HG03045 (cell line): ENCODE data around the gene POLR3A.
A peak's percentile ranks its signal among the peaks of the same experiment; 100 is the strongest.

Source experiments
- ATAC-seq: cut with Tn5 transposase; IDR thresholded peaks from one replicate; pipeline ENCODE4 v1.9.1; 2021; ENCODE audit warnings: mild to moderate bottlenecking, moderate library complexity; ENCODE audit not compliant: unreplicated experiment

POLR3A gene

DNA sequence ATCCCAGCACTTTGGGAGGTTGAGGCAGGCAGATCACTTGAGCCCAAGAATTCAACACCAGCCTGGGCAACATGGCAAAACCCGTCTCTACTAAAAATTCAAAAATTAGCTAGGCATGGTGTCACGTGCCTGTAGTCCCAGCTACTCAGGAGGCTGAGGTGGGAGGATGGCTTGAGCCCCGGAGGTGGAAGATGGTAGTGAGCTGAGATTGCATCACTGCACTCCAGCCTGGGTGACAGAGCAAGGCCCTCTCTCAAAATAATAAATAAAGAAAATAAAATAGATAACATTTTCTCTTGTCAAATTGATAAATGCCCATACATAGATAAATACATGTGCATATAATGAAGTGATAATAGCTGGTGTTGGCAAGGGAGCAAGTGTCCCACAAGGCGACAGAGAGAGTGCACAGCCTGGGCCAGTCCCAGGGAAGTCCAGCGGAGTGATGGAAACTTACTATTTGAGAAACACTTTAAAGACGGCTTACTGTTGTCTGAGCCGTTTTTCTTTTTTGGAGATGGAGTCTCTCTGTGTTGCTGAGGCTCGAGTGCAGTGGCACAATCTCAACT, 69.3 kb downstream of the POLR3A start:
- ATAC-seq: no peak

DNA sequence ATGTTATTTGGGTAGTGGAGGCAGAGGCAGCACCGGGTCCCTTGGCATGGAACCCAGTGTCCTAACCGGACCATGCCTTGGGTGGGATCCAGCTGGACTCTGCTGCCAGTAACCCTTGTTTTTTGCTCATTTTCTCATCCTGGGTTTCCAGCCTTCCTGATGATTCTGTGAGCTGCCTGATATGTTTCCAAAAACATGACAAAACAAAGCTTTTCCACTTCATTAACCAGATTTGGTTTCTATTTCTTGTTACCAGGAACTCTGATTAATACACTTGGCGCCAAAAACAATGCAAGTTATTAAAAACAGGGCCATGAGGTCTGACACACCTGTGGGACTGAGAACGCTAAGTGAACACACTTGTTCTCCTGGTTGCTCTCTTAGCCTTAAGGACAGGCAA, 69.9 kb downstream of the POLR3A start:
- ATAC-seq: no peak

DNA sequence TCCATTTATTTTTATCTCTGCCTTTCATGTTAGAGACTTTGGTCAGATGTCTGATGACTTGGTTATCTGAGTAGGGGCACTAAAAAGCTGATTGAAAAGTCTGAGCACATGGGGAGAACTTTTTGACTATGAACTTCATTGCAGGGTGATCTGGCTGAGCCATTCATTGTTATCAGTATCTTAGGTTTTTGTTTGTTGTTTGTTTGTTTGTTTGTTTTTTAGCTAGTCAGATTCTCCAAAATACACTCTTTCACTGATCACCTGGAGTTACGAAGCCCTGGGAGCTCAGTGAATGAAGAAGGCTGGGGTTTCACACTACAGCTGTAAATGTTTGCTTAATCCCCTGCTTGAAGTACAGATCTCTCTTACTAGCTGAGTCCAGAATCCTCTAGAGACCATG, 74.2 kb downstream of the POLR3A start:
- no peak for ATAC-seq

DNA sequence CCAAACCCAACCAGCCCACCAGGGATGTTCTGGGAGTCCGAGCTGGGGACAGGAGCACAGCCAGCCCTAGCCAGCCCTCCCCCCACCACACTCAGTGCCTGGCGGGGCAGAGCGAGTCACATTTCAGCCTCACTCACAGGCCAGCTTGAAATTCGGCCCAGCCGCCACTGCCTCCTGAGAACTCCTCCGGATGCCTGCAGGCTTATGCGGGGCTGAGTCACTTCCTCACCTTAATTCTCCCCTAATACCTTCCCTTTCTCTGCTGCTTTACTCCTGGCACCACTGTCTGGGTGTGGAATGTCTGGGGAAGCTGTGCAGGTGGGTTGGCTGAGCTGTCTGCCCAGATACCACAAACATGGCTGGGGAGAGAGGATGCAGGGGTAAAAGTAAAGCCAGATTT, 80.1 kb downstream of the POLR3A start:
- ATAC-seq: no peak

DNA sequence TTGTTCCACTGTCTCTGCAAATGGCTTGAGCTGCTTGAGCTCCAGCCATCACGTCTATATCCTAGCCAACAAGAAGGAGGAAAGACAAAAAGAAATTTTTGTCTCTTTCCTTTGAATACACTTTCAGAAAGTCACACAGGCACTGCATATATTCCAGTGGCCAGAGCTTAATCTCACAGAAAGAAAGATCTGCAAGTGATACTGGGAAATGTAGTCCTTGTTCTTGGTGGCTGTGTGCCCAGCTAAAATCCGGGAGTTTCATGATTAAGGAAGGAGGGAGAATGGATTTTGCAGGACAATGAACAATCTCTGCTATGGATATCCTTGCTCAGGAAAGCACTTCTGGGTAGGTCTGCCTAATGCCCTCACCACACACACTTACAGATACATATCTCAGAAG, 83.2 kb downstream of the POLR3A start:
- ATAC-seq: no peak

DNA sequence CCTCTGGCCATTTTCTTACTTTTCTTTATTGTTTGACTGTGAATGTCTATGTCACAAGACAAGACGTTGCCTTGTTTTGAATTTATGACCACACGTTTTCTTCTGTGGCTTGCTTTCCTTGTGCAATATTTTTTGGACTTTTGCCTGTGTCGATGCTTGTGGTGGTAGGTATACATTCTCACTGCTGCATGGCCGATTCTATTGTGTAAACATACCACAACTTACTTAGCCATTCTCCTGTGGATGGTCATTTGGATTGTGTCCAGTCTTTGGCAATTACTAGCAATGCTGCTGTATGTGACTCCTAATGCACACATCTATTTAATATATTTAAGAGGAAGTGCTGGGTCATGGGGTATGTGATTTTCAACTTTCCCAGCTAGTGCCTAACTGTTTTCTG, 84.8 kb downstream of the POLR3A start:
- no peak for ATAC-seq

DNA sequence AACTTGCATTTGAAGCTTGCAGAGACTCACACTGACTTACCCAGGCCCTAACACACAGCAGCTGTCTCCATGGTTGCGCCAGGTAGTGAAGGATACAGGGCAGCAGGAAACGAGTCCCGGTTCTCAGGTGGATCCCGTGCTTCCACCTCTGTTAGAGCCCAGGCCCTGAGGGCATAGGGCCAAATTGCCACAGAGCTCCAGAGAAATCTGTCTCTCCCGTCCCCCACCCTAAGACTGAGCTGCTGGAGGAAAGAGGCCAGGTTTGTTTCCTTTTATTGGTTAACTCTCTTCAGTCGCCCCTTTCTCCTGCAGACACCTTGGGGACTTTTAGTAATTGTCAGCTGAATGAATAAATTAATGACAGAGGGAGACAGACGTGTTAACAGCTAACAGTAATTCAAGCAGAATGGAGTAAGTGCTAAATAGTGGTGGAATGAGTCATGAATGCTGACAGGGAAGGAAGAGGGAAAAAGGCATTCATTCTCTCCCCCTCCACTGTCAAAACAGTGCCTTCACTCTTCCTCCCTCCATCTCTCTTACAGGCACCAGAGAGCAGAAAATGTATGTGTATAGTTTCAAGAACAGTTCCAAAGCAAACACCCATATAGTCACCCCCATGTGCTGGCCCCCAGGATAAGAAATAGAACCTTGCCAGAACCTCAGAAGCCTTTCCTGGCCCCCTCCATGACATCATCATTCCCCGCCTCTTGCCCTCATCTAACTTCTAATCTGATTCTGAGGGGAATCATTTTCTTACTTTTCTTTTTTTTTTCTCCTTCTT, 86.0 kb downstream of the POLR3A start:
- no peak for ATAC-seq

DNA sequence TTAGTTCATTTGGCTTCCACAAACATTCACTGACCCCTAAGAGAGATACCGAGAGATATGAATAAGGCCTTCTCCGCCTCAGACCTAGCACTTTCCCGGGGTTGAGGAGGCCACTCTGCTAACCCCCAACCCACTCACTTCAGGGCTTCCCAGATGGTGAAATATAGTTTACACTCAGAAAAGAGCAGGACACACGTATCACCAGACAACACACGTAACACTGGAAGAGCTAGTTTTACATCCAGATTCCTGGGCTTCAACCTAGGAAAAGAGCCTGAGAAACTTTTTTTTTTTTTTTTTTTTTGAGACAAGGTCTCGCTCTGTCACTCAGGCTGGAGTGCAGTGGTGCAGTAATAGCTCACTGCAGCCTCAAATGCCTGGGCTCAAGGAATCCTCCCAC, 87.5 kb downstream of the POLR3A start:
- no peak for ATAC-seq

DNA sequence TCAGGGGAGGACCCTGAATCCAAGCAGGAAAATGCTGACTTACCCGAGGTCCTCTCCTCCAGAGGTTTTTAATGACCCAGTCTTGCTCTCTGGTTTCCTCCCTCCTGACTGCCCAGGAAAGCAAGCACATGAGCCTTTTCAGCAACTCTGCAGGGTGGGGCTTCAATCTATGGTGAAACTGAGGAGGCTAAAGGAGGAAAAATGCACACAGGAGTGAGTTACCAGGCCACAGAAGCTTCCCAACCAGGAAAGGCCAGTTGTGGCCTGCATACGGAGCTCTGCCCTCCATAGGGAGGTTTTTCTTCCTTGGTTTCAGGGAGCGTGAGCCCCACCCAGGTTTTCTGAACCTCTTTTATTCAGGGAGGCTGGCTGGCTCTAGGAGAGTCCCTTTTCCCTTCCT, 88.7 kb downstream of the POLR3A start:
- ATAC-seq: no peak

DNA sequence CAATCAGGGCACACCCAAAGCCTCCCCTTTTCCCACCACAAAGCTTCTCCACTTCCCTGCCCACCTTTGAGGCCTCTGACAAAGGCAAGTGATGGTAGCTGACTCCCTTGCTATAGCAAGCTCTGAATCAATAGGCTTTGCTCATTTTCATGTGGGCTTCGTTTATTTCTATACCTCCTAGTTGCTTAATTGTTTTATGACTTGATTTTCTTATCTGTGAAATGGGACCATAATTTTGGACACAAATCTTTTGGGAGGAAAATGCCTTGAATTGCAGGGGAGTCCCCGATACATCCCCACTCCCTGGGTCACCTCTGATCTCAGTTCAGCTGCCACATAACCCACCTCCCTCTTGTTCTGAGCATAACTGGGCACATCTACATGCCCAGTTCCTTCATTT, 89.1 kb downstream of the POLR3A start:
- ATAC-seq: no peak

DNA sequence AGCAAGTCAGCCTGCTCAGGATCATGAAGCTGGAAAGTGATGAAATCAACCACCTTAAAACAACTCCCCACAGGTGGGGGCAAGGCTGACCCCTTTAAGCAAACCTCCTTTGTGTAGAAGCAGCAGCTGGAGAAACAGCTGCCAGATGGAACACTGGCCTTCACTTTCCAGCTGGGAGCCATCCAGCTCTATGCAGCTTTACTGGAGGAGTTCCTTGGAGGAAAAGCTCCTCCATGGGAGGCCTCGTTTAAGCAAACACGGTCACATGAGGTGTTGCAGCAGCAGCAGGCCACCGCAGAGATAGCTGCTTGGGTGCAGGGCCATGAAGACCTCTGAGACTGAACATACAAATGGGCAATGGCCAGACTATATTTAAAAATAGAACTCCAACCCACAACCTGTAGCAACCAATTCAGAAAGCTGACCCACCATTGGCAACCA, 89.7 kb downstream of the POLR3A start:
- ATAC-seq: no peak

DNA sequence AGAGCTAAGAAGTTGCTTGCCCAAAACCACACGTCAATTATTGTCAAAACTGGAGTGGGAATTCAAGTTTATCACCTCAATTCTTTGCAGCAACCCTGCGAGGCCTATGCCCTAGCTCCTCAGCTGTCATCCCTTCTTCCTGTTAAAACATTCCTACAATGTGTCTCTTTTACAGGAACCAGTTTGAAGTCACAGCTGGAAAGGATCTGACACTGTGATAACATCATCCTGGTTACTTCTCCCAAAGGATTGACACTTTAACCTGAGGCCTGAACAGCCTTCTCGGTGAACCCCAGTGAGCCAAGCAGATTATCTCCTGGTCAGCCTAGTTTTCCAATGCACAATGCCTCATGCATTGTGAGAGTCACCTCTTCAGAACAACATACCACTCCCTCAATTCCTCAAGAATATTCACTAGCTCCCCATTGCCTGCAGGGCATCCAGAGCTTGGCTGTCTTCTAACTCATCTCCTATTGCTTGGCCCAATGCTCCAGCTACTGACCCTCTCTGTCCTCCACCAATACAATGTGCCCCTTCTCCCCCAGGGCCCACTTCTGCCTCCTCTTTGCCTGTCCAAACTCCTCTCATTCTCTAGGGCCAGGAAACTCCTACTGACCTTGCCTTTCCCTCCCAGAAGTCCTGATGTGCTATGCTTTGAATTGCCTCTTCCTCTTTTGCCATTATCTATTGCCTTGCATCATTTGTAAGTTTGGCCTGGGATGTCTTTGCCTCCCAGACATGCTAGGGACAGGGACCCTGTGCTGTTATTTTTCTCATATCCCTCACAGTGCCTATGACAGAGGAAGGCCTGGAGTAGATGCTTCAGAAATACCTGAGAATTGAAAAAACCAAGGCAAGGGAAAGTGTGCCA, 92.4 kb downstream of the POLR3A start:
- ATAC-seq: no peak

DNA sequence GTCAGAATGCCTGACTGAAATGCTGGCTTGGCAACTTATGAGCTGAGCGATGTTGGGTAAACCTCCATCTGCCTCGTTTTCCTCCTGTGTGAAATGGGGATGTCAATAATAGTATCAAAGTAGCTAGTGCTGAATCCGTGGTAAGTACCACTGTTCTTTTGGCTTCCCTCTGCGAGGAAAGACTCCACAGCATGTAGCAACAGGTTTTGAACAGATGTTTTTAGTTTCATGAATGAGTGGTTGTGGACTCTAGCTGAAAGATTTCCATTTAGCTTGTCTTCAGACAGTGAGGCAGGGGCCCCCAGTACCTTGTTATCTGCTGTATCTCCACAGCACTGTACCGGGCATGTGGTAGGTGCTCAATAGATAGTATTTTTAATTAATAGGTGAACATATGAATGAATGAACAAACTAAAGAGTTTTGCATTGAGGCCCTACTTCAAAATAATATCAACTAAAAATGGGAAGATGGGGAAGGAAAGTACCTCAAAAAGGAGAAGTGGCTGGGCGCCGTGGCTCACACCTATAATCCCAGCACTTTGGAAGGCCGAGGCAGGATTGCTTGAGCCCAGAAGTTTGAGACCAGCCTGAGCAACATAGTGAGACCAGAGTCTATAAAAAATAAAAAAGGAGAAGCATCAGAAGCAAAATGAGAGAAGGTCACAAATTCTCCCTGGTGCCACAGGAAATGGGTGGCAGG, 97.1 kb downstream of the POLR3A start:
- no peak for ATAC-seq

DNA sequence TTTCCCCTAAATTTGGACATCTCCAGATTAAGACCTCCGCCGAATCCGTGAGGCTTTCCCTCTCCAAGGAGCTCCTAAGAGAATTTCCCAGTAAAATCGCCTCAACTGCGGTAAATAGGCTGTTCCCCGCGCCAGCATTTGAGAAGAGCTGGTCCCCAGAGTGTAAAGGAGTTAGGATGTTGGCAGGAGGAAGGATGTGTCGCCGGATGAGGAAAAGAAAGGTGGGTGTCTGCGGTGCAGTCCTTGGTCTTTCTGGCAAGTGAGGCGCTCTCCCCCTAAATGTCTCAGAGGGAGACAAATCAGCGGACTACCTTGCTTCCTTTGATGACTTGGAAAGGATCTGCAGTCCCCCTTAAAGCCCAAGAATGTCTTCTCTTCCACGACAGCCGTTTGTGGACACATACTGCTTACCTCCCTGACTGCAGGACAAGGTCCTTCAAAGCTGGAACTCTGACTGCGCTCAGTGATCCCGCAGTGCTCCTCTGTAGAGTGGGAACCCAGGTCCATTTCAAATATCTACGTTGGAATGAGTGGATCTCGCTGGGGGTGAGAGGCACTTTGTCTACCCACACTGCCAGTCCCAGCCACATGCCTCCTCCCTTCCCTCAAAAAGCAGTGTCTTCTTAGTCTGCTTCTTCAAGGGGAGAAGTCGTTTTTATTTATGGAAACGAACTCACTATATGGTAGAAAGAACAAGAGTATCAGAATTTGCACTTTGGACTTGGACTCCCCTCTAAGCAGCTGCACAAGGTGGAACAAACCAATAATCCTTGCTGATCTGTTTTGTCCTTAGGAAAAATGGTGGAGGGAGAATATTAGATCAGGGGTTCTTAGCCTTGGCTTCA, 101.7 kb downstream of the POLR3A start:
- ATAC-seq: no peak

DNA sequence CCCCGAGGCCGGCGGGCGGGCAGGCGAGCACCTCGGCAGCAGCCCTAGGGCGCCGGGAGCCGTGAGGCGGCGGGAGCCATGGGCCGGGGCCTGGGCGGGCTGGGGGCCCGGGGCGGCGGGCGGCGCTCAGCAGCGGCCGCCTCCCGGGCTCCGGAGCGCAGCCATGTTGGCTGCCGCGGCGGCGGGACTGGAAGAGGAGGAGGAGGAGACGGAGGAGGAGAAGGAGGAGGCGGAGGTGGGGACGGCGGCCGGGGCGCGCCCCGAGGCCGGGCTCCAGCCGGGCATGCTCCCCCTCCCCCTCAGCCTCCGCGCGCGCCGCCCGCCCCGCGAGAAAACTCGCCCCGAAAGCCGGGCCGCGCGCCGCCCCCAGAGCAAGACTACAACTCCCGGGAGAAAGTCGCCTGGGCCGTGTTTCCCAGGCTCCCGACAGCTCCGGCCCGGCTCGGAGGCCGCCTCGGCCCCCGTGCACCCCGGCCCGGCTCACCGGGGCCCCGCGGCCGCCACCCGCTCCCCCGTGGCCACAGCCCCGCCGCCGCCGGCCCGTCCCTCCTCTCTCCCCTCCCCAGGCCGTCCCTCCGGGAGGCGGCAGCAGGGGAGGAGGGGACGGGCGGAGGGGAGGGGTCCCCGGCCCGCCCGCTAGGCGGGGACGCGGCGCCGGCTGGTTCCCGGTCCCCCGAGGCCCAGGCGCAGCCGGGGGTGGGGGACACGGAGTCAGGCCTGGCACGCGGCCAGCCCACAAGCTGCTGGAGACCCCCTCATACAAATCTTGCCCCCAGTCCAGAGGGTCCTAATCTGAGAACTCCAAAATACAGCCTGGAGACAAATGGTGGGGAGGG, 102.5 kb downstream of the POLR3A start, which contains the start of gene DLG5:
DLG5 (minus strand) TSS at position 190 of the 836 bp plus-strand sequence. CDS start 235 bp downstream, outside the sequence.
- ATAC-seq: peak; percentile 47

DNA sequence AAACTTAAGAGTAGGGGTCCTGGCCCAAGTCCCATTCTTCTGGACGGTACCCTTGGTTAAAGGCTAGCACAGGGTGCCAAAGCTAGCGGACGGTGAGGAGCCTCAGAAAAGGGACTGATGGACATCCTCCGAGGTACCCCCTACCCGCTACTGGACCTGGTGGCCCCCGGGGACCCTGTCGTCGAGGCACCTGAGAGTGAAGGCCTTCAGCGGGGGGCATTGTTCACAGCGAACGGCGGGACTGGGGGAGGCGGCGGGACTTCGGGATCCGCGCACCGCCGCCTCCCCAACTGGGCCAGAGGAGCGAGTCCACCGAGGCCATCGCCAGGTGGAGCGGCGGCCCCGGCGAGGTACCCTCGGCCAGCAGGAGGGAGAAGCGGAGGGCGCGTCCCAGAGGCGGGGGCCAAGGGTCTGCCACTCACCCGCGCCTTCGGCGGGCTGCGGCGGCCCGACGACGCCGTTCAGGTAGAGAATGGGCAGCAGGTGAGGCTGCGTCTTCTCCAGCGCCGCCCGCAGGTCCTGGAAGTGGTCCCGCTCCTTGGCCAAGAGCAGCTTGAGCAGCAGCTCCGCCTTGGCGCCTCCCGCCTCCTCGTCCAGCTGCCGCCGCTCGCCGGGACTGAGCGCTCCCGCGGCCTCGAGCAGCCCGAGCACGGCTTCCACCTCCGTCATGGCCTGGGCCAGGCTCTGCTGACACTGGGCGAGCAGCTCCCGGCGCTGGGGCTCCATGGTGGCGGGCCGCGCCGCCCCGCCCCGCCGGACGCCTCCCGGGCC, 103.3 kb downstream of the POLR3A start:
- ATAC-seq: peak; percentile 46

DNA sequence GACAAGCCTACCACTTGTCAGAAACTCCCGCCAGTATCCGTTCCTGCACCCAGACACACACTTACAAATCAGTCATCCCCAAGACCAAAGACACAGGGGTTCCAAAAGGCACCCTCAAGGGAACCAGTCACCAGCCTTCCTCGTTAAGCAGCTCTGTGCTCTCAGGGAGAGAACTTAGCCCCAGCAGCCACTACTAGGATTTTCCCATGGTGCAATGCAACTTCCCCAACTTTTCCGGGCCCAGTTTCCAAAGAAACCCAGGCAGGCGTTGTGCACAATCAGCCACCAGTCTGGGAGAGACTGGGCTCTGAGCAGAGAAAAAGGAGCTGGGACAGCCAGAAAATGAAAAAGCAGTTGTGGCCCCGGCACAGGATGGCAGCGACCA, 103.9 kb downstream of the POLR3A start:
- ATAC-seq: no peak

DNA sequence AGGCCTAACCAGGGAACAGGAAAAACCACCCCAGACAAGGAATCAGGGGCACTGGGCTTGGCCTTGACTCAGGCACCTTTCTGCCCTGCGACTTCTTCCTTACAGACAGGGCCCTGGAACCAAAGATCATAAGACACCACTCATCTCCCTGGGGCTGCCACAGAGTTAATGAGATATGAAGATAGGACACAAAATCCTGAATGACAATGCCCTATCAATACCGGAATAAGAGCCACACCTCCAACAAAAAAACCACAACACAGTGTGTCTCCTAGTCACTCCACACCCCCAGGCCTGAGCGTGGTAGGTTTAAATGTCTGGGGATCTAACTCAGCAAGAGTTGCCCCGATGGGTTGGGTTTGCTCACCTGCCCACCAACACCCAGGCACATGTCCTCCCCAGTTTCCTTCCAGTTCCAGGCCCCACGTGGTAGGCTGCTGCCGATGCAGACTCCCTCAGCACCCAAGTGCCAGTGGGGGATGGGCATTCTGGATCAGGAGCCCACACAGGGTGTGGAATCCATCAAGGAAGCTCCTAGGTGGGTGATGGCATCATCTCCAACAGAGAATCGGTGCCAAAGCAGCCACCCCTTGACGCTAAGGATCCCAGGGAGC, 106.6 kb downstream of the POLR3A start:
- no peak for ATAC-seq
